ENCODE data around the gene SPR. TPM values are rescaled to one million over a fixed set of nuclear protein-coding genes. Genes with fewer than 3 reads are reported as not detected.
A peak's percentile ranks its signal among the peaks of the same experiment; 100 is the strongest.

SPR gene
- total RNA-seq, 5 donors from 2014 or later (not counting 1 experiment from before 2014, with no cell fraction given) = 0.35 to 0.58 (median 0.39) TPM; not detected in 2

GRCh38 chr2:72863046-72863445 lies 24.2 kb upstream of the SPR start:
- Mint-ChIP-seq H3K9me3 (no peaks in the 10 kb centered on the region), H3K27ac (no peak overlapping the region), H3K4me3 (no peak overlapping the region), H3K4me1 (peaks cover 7 to 14% (median 8%) of the 10 kb centered on the region in 3 donors), H3K27me3 (peaks cover 41 to 57% of the 10 kb centered on the region in 2 donors), H3K36me3 (no peaks in the 10 kb centered on the region)
- Histone ChIP-seq H3K4me1 (ENCODE audit: control insufficient read depth in 1 of 2, extremely low read depth in 1 of 2, insufficient read depth in 2 of 2, low read length in 2 of 2) (peaks cover 0 to 8% of the 10 kb centered on the region in 2 experiments), H3K36me3 (ENCODE audit: control insufficient read depth in 2 of 2, extremely low read depth in 1 of 2, insufficient read depth in 1 of 2, low read length in 1 of 2) (no peaks in the 10 kb centered on the region), H3K27me3 (replicated peaks in 1 of 2; ENCODE audit: control insufficient read depth in 2 of 2, extremely low read depth in 1 of 2, insufficient read depth in 2 of 2, low read length in 1 of 2) (peaks cover 4 to 17% of the 10 kb centered on the region in 2 experiments), H3K9me3 (no peaks in the 10 kb centered on the region), H3K27ac (ENCODE audit: low read length) (no peak overlapping the region), H3K4me3 (ENCODE audit: control insufficient read depth in 1 of 2, extremely low read depth in 1 of 2, low read length in 1 of 2) (no peak overlapping the region)
- CTCF ChIA-PET = interaction anchor here (0.6 to 2.0 kb wide), 8 partner anchors 8 to 155 kb away, joined by 3 to 7 read pairs (median 4); no protein-coding TSS in a partner anchor
- 58% methylated on average over 5 of the region's 13 CpGs for WGBS (ENCODE audit: insufficient coverage)
- ATAC-seq (replicated peaks in 1 of 4) (no peak), DNase-seq (no peak)
- POLR2A ChIA-PET = no interaction called here

- Histone ChIP-seq H3K4me1 (ENCODE audit: control insufficient read depth in 1 of 2, extremely low read depth in 1 of 2, insufficient read depth in 2 of 2, low read length in 2 of 2) (peaks cover 0 to 8% of the 10 kb centered on the region in 2 experiments), H3K9me3 (no peaks in the 10 kb centered on the region), H3K27ac (ENCODE audit: low read length) (no peak overlapping the region), H3K36me3 (ENCODE audit: control insufficient read depth in 2 of 2, extremely low read depth in 1 of 2, insufficient read depth in 1 of 2, low read length in 1 of 2) (no peaks in the 10 kb centered on the region), H3K4me3 (ENCODE audit: control insufficient read depth in 1 of 2, extremely low read depth in 1 of 2, low read length in 1 of 2) (no peak overlapping the region), H3K27me3 (replicated peaks in 1 of 2; ENCODE audit: control insufficient read depth in 2 of 2, extremely low read depth in 1 of 2, insufficient read depth in 2 of 2, low read length in 1 of 2) (peaks cover 4 to 20% of the 10 kb centered on the region in 2 experiments)
- no peak for DNase-seq
- peaks cover 7 to 14% (median 8%) of the 10 kb centered on the region in 3 donors for H3K4me1 Mint-ChIP-seq
- ChIA-PET POLR2A (interaction anchor here in 1 of 2 donors (0.5 kb wide), 1 partner anchor 177 kb away, joined by 3 read pairs; no protein-coding TSS in a partner anchor), CTCF (interaction anchor here (0.5 to 1.4 kb wide), 10 partner anchors 10 to 942 kb away, joined by 3 to 4 read pairs (median 4); no protein-coding TSS in a partner anchor)
- no peaks in the 10 kb centered on the region for H3K36me3 Mint-ChIP-seq
- no peak overlapping the region for H3K27ac Mint-ChIP-seq
- H3K27me3 Mint-ChIP-seq = peaks cover 45 to 58% of the 10 kb centered on the region in 2 donors
- H3K9me3 Mint-ChIP-seq = no peaks in the 10 kb centered on the region
- no peak for ATAC-seq (replicated peaks in 1 of 4)
- WGBS (ENCODE audit: insufficient coverage) = 20% methylated on average over 1 of the region's 2 CpGs
- no peak overlapping the region for H3K4me3 Mint-ChIP-seq
These were observed 22.7 kb upstream of the SPR start for GRCh38 chr2:72864500-72864899.

- ChIA-PET POLR2A (interaction anchor here in 1 of 2 donors (0.5 to 0.7 kb wide), 3 partner anchors 126 to 350 kb away, joined by 3 read pairs; no protein-coding TSS in a partner anchor), CTCF (interaction anchor here in 1 of 2 donors (0.7 to 1.1 kb wide), 2 partner anchors 8 to 11 kb away, joined by 3 to 4 read pairs; no protein-coding TSS in a partner anchor)
- Mint-ChIP-seq H3K27me3 (peaks cover 39 to 53% of the 10 kb centered on the region in 2 donors), H3K4me1 (no peaks in the 10 kb centered on the region), H3K9me3 (peaks cover 0 to 14% (median 3%) of the 10 kb centered on the region in 3 donors), H3K4me3 (no peak overlapping the region), H3K36me3 (peaks cover 3% of the 10 kb centered on the region), H3K27ac (no peak overlapping the region)
- no peak overlapping the region for H3K4me3 ChIP-seq (ENCODE audit: control insufficient read depth in 1 of 2, extremely low read depth in 1 of 2, low read length in 1 of 2)
- H3K4me1 ChIP-seq (ENCODE audit: control insufficient read depth in 1 of 2, extremely low read depth in 1 of 2, insufficient read depth in 2 of 2, low read length in 2 of 2) = no peaks in the 10 kb centered on the region
- no peak overlapping the region for H3K27ac ChIP-seq (ENCODE audit: low read length)
- ATAC-seq (replicated peaks in 1 of 4) (no peak), DNase-seq (no peak)
- WGBS (ENCODE audit: insufficient coverage) = no CpG with 5 or more reads among the region's 1 CpG
- H3K36me3 ChIP-seq (ENCODE audit: control insufficient read depth in 2 of 2, extremely low read depth in 1 of 2, insufficient read depth in 1 of 2, low read length in 1 of 2) = no peaks in the 10 kb centered on the region
- H3K9me3 ChIP-seq = no peaks in the 10 kb centered on the region
- peaks cover 10 to 16% of the 10 kb centered on the region in 2 experiments for H3K27me3 ChIP-seq (replicated peaks in 1 of 2; ENCODE audit: control insufficient read depth in 2 of 2, extremely low read depth in 1 of 2, insufficient read depth in 2 of 2, low read length in 1 of 2)
These were observed 16.1 kb upstream of the SPR start for GRCh38 chr2:72871060-72871459.

GRCh38 chr2:72871880-72872279 lies 15.3 kb upstream of the SPR start:
- peaks cover 0 to 14% (median 3%) of the 10 kb centered on the region in 3 donors for H3K9me3 Mint-ChIP-seq
- no peak for ATAC-seq (replicated peaks in 1 of 4)
- no peak overlapping the region for H3K4me3 ChIP-seq (ENCODE audit: control insufficient read depth in 1 of 2, extremely low read depth in 1 of 2, low read length in 1 of 2)
- H3K9me3 ChIP-seq = no peaks in the 10 kb centered on the region
- H3K27ac ChIP-seq (ENCODE audit: low read length) = no peak overlapping the region
- no peaks in the 10 kb centered on the region for H3K4me1 Mint-ChIP-seq
- H3K27me3 Mint-ChIP-seq = peaks cover 37 to 49% of the 10 kb centered on the region in 2 donors
- H3K4me3 Mint-ChIP-seq = no peak overlapping the region
- CTCF ChIA-PET = interaction anchor here in 1 of 2 donors (0.7 kb wide), 1 partner anchor 9 kb away, joined by 4 read pairs; no protein-coding TSS in a partner anchor
- POLR2A ChIA-PET = no interaction called here
- no peaks in the 10 kb centered on the region for H3K36me3 ChIP-seq (ENCODE audit: control insufficient read depth in 2 of 2, extremely low read depth in 1 of 2, insufficient read depth in 1 of 2, low read length in 1 of 2)
- no peak for DNase-seq
- H3K4me1 ChIP-seq (ENCODE audit: control insufficient read depth in 1 of 2, extremely low read depth in 1 of 2, insufficient read depth in 2 of 2, low read length in 2 of 2) = no peaks in the 10 kb centered on the region
- H3K36me3 Mint-ChIP-seq = peaks cover 3% of the 10 kb centered on the region
- no peak overlapping the region for H3K27ac Mint-ChIP-seq
- H3K27me3 ChIP-seq (replicated peaks in 1 of 2; ENCODE audit: control insufficient read depth in 2 of 2, extremely low read depth in 1 of 2, insufficient read depth in 2 of 2, low read length in 1 of 2) = peaks cover 10 to 16% of the 10 kb centered on the region in 2 experiments

DNA sequence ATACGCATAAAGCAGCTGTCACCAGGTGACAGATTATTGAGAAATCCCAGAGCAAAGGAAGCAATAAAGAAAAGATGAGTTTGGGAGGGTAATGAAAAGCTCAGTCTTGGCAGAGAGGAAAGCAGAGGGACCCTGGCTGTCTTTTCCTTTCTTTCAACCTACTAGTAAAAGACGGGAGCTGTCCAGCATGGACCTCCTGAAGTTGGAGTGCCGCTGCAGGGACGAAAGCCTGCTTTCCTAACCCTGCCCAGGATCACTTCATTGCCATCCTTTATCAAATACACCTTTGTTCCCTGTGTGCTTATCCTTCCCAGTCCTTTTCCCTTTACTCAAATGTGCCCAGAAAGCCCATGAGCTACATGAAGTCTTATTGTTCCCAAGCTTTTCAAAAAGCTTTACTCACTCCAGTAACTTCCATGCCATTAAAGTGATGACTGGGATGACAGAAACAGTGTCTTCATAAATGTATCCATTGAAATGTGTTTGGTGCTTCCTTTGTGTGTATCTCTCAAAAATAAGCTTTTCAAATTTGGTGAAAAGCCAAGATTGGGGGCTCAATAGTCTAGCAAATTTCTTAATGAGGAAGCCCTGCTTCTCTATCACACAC lies 3.7 kb upstream of the SPR start:
- no peak for ATAC-seq (replicated peaks in 1 of 4)
- Histone ChIP-seq H3K27me3 (replicated peaks in 1 of 2; ENCODE audit: control insufficient read depth in 2 of 2, extremely low read depth in 1 of 2, insufficient read depth in 2 of 2, low read length in 1 of 2) (peaks cover 7 to 30% of the 10 kb centered on the region in 2 experiments), H3K9me3 (no peaks in the 10 kb centered on the region), H3K4me1 (ENCODE audit: control insufficient read depth in 1 of 2, extremely low read depth in 1 of 2, insufficient read depth in 2 of 2, low read length in 2 of 2) (peaks cover 0 to 14% of the 10 kb centered on the region in 2 experiments), H3K27ac (ENCODE audit: low read length) (no peak overlapping the region), H3K4me3 (ENCODE audit: control insufficient read depth in 1 of 2, extremely low read depth in 1 of 2, low read length in 1 of 2) (no peak overlapping the region), H3K36me3 (ENCODE audit: control insufficient read depth in 2 of 2, extremely low read depth in 1 of 2, insufficient read depth in 1 of 2, low read length in 1 of 2) (no peaks in the 10 kb centered on the region)
- CTCF ChIA-PET = interaction anchor here in 1 of 2 donors (0.6 kb wide), 1 partner anchor 8 kb away, joined by 3 read pairs; no protein-coding TSS in a partner anchor
- peak in 7 of 35 experiments; percentile 10 to 28 (median 23) for DNase-seq
- H3K36me3 Mint-ChIP-seq = no peaks in the 10 kb centered on the region
- H3K27ac Mint-ChIP-seq = peak overlapping the region in 1 of 2 donors; percentile 12
- H3K9me3 Mint-ChIP-seq = peaks cover 0 to 4% (median 0%) of the 10 kb centered on the region in 3 donors
- POLR2A ChIA-PET = no interaction called here
- H3K27me3 Mint-ChIP-seq = peaks cover 52 to 67% of the 10 kb centered on the region in 2 donors
- peaks cover 8 to 14% (median 10%) of the 10 kb centered on the region in 3 donors for H3K4me1 Mint-ChIP-seq
- H3K4me3 Mint-ChIP-seq = no peak overlapping the region
- 7% methylated on average over 4 of the region's 4 CpGs for WGBS (ENCODE audit: insufficient coverage)

DNA sequence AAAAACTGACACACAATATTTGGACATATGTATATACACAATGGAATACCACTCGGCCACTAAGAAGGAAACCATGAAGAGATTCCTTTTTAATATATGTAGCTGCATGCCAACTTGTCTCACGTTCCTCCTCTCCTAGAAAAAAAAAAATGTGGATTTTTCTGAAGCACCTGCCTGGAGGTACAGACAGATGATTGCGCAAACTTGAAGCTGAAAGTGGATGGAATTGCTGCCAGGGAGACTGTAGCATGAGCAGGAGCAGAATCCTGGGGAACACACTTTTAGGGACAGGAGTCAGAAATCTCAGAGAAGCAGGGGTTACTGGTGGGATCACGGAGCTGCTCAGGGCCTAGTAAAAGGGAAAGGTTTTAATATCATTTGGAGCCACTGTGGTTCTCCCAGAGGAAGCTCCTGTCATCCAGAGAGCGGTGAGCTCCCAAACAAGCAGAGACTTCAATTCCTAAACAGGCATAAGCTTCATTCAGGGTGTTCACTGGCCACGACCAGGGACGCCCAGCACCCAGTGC lies 640 bp upstream of the SPR start:
- Histone ChIP-seq H3K9me3 (no peaks in the 10 kb centered on the region), H3K27me3 (replicated peaks in 1 of 2; ENCODE audit: control insufficient read depth in 2 of 2, extremely low read depth in 1 of 2, insufficient read depth in 2 of 2, low read length in 1 of 2) (peaks cover 11 to 53% of the 10 kb centered on the region in 2 experiments), H3K36me3 (ENCODE audit: control insufficient read depth in 2 of 2, extremely low read depth in 1 of 2, insufficient read depth in 1 of 2, low read length in 1 of 2) (no peaks in the 10 kb centered on the region), H3K4me1 (ENCODE audit: control insufficient read depth in 1 of 2, extremely low read depth in 1 of 2, insufficient read depth in 2 of 2, low read length in 2 of 2) (peaks cover 0 to 17% of the 10 kb centered on the region in 2 experiments), H3K27ac (ENCODE audit: low read length) (no peak overlapping the region), H3K4me3 (ENCODE audit: control insufficient read depth in 1 of 2, extremely low read depth in 1 of 2, low read length in 1 of 2) (peak overlapping the region; percentile 12 to 48)
- Mint-ChIP-seq H3K36me3 (no peaks in the 10 kb centered on the region), H3K27ac (no peak overlapping the region), H3K4me1 (peaks cover 8 to 14% (median 10%) of the 10 kb centered on the region in 3 donors), H3K4me3 (peak overlapping the region; percentile 66 to 79 (median 74)), H3K9me3 (peaks cover 0 to 4% (median 0%) of the 10 kb centered on the region in 3 donors), H3K27me3 (peaks cover 53 to 81% of the 10 kb centered on the region in 2 donors)
- no peak for ATAC-seq (replicated peaks in 1 of 4)
- ChIA-PET POLR2A (no interaction called here), CTCF (no interaction called here)
- 90% methylated on average over 2 of the region's 7 CpGs for WGBS (ENCODE audit: insufficient coverage)
- no peak for DNase-seq
